HG03039 (cell line): ENCODE measurements around the gene GHITM.

ENCODE experiments used
- ATAC-seq: cut with Tn5 transposase; IDR thresholded peaks from one replicate; pipeline ENCODE4 v1.9.1; 2021; ENCODE audit warnings: mild to moderate bottlenecking, moderate library complexity; ENCODE audit not compliant: unreplicated experiment

The GHITM gene

GRCh38 chr10:84197643-84198042, 58.3 kb downstream of the GHITM start:
- no peak for ATAC-seq

GRCh38 chr10:84198206-84198915, 59.1 kb downstream of the GHITM start:
- no peak for ATAC-seq

GRCh38 chr10:84200537-84201243, 61.4 kb downstream of the GHITM start:
- no peak for ATAC-seq

GRCh38 chr10:84201244-84201606, 61.9 kb downstream of the GHITM start:
- no peak for ATAC-seq

GRCh38 chr10:84201682-84202081, 62.4 kb downstream of the GHITM start:
- no peak for ATAC-seq

GRCh38 chr10:84202349-84202748, 63.0 kb downstream of the GHITM start:
- ATAC-seq = no peak
